HPDE6-E6E7 (cell line): ENCODE measurements around the gene NGF.

Experiments
- DNase-seq: peaks from one replicate; pipeline ENCODE4 v3.0.0; 2011; ENCODE audit warnings: missing footprints; ENCODE audit errors: extremely low spot score

Gene NGF

GRCh38 chr1:115336741-115337140 lies 1.3 kb downstream of the NGF start:
- DNase-seq = no peak

GRCh38 chr1:115332813-115333608 lies 5.0 kb downstream of the NGF start:
- peak; percentile 58 for DNase-seq

- no peak for DNase-seq
These were observed 6.3 kb downstream of the NGF start for GRCh38 chr1:115331558-115332331.

- DNase-seq = no peak
These were observed 7.5 kb downstream of the NGF start for GRCh38 chr1:115330480-115331013.

- DNase-seq = no peak
These were observed 8.1 kb downstream of the NGF start for GRCh38 chr1:115329965-115330364.

GRCh38 chr1:115327270-115327669 lies 10.8 kb downstream of the NGF start:
- DNase-seq = no peak

GRCh38 chr1:115326419-115326818 lies 11.6 kb downstream of the NGF start:
- no peak for DNase-seq

- no peak for DNase-seq
These were observed 12.2 kb downstream of the NGF start for GRCh38 chr1:115325874-115326273.

- no peak for DNase-seq
These were observed 13.2 kb downstream of the NGF start for GRCh38 chr1:115324649-115325420.

GRCh38 chr1:115323366-115324004 lies 14.6 kb downstream of the NGF start:
- DNase-seq = no peak

- DNase-seq = no peak
These were observed 15.4 kb downstream of the NGF start for GRCh38 chr1:115322631-115323030.

GRCh38 chr1:115320377-115320776 lies 17.7 kb downstream of the NGF start:
- DNase-seq = peak; percentile 64

GRCh38 chr1:115319706-115320105 lies 18.3 kb downstream of the NGF start:
- no peak for DNase-seq

- no peak for DNase-seq
These were observed 20.7 kb downstream of the NGF start for GRCh38 chr1:115317101-115318012.

- no peak for DNase-seq
These were observed 23.3 kb downstream of the NGF start for GRCh38 chr1:115314765-115315164.

- no peak for DNase-seq
These were observed 24.0 kb downstream of the NGF start for GRCh38 chr1:115314092-115314491.

- DNase-seq = no peak
These were observed 24.9 kb downstream of the NGF start for GRCh38 chr1:115313182-115313581.

- no peak for DNase-seq
These were observed 25.3 kb downstream of the NGF start for GRCh38 chr1:115312742-115313141.

GRCh38 chr1:115311474-115311989 lies 26.5 kb downstream of the NGF start:
- DNase-seq = no peak
